PC-3 (cell line): Measurements from ENCODE around the gene DLST. TPM values are rescaled to one million over a fixed set of nuclear protein-coding genes. Genes with fewer than 3 reads are reported as not detected.

Experiments used
- ATAC-seq: fragments of 200-7000 bp; cut with Tn5 transposase; 2 replicates; pipeline ENCODE4 v1.9.1; 2020; ENCODE audit warnings: mild to moderate bottlenecking, moderate library complexity
- BruUV-seq: library from RNA; stranded (reverse); fragments of 400-500 nt; replicated peaks from 2 replicates; lab custom pipeline; 2021; lab: Mats Ljungman, UMichigan
- CTCF ChIA-PET: fragments of 300-600 bp; sonication (Branson Sonifier 250); formaldehyde crosslinking; loops from one replicate; lab custom pipeline; 2022; ENCODE audit warnings: antibody characterized with exemption; lab: Charles Lee
- POLR2A ChIA-PET: fragments of 300-600 bp; sonication (Branson Sonifier 250); formaldehyde crosslinking; loops from one replicate; lab custom pipeline; 2022; ENCODE audit warnings: antibody characterized with exemption; ENCODE audit not compliant: unreplicated experiment; lab: Charles Lee
- DNase-seq: peaks from one replicate; pipeline ENCODE4 v3.0.0-alpha.2; 2015
- H2AFZ ChIP-seq: fragments of 300-600 bp; sonication (generic); 2 replicates; pipeline ENCODE4 v1.6.0; 2016; ENCODE audit warnings: antibody characterized with exemption, low read length
- H3F3A ChIP-seq: fragments of 300-600 bp; sonication (generic); one replicate; pipeline ENCODE4 v1.6.0; 2017; ENCODE audit warnings: antibody characterized with exemption, low read length, control low read depth, mild to moderate bottlenecking; ENCODE audit not compliant: unreplicated experiment
- H3K27ac ChIP-seq: fragments of 300-600 bp; sonication (generic); 2 replicates; pipeline ENCODE4 v1.5.1; 2016; ENCODE audit warnings: mild to moderate bottlenecking, low read length
- H3K27me3 ChIP-seq: fragments of 300-600 bp; sonication (generic); 2 replicates; pipeline ENCODE4 v1.6.1; 2016; ENCODE audit warnings: low read length, mixed read lengths
- H3K36me3 ChIP-seq: fragments of 300-600 bp; sonication (generic); 2 replicates; pipeline ENCODE4 v1.6.1; 2016; ENCODE audit warnings: low read depth, mixed run types, low read length, mixed read lengths
- H3K4me1 ChIP-seq: fragments of 300-600 bp; sonication (generic); 2 replicates; pipeline ENCODE4 v1.5.1; 2016; ENCODE audit warnings: low read length; ENCODE audit not compliant: insufficient read depth
- H3K4me2 ChIP-seq: fragments of 300-600 bp; sonication (generic); 2 replicates; pipeline ENCODE4 v1.6.0; 2016; ENCODE audit warnings: low read length
- H3K4me3 ChIP-seq: fragments of 300-600 bp; sonication (generic); 2 replicates; pipeline ENCODE4 v1.5.1; 2016; ENCODE audit warnings: mild to moderate bottlenecking, low read length, mixed read lengths
- H3K79me2 ChIP-seq: fragments of 300-600 bp; sonication (generic); 2 replicates; pipeline ENCODE4 v1.6.1; 2017; ENCODE audit warnings: low read length, mixed read lengths
- H3K9ac ChIP-seq: fragments of 300-600 bp; sonication (generic); 2 replicates; pipeline ENCODE4 v1.6.0; 2016; ENCODE audit warnings: mild to moderate bottlenecking, low read length
- H3K9me2 ChIP-seq: fragments of 300-600 bp; sonication (generic); replicated peaks from 2 replicates; pipeline ENCODE4 v1.6.1; 2016; ENCODE audit warnings: mixed run types, low read length, mixed read lengths
- H3K9me3 ChIP-seq: fragments of 300-600 bp; sonication (generic); 2 replicates; pipeline ENCODE4 v1.6.1; 2016; ENCODE audit warnings: low read length, mixed read lengths
- H4K20me1 ChIP-seq: fragments of 300-600 bp; sonication (generic); 2 replicates; pipeline ENCODE4 v1.6.1; 2016; ENCODE audit warnings: low read length, mixed read lengths
- CTCF ChIP-seq: fragments of 300-600 bp; sonication (generic); conservative IDR thresholded peaks from 2 replicates; pipeline ENCODE4 v1.5.1; 2017; ENCODE audit warnings: antibody characterized with exemption, low read depth, mild to moderate bottlenecking, low read length
- EZH2 ChIP-seq: fragments of 300-600 bp; sonication (generic); IDR thresholded peaks from one replicate; pipeline ENCODE4 v1.6.1; 2017; ENCODE audit warnings: antibody characterized with exemption, mild to moderate bottlenecking, low read length; ENCODE audit not compliant: unreplicated experiment
- EZH2phosphoT487 ChIP-seq: fragments of 300-600 bp; sonication (generic); IDR thresholded peaks from 2 replicates; pipeline ENCODE4 v1.6.1; 2018; ENCODE audit warnings: mild to moderate bottlenecking, antibody characterized with exemption, low read length, borderline replicate concordance
- intact Hi-C: fragments of 100-400 bp; cut with micrococcal nuclease; formaldehyde crosslinking; loops from 2 replicates; pipeline ENCODE4 v1.9.0; 2023
- total RNA-seq: library from RNA; depleted of rRNA; stranded (reverse); fragments of >200 nt; gene quantifications from 2 replicates; pipeline ENCODE4 v1.2.3, GENCODE V29; 2014

The DLST gene
- total RNA-seq, 1 experiment from 2014 or later = 56.9 TPM

GRCh38 chr14:74846968-74847665 lies 34.6 kb upstream of the DLST start:
- intact Hi-C loops = no loop called here
- BruUV-seq = no TSS peak
- H3K4me2 ChIP-seq = no peak overlapping the region
- 0 out of 2 replicates have a peak, but pooled peaks cover 6% of the 10 kb centered on the region for H3K4me1 ChIP-seq
- no peaks in the 10 kb centered on the region for H3K79me2 ChIP-seq
- no peaks in the 10 kb centered on the region for H3K9me2 ChIP-seq
- POLR2A ChIA-PET = no interaction called here
- TF ChIP-seq EZH2phosphoT487 = no peak
- TF ChIP-seq EZH2 = no peak
- no peak for TF ChIP-seq CTCF
- DNase-seq = peak; percentile 45
- H3K27ac ChIP-seq = no peak overlapping the region
- no peaks in the 10 kb centered on the region for H3F3A ChIP-seq
- H3K36me3 ChIP-seq = no peaks in the 10 kb centered on the region
- H3K9me3 ChIP-seq = no peaks in the 10 kb centered on the region
- CTCF ChIA-PET = interaction anchor here (0.5 to 1.2 kb wide), 2 partner anchors 13 to 241 kb away, joined by 3 read pairs; no protein-coding TSS in a partner anchor
- no peak overlapping the region for H3K4me3 ChIP-seq
- no peaks in the 10 kb centered on the region for H4K20me1 ChIP-seq
- no peak overlapping the region for H2AFZ ChIP-seq
- H3K9ac ChIP-seq = no peak overlapping the region
- peak; percentile 57 for ATAC-seq
- no peaks in the 10 kb centered on the region for H3K27me3 ChIP-seq

- Histone ChIP-seq H3K4me3 (no peak overlapping the region), H4K20me1 (no peaks in the 10 kb centered on the region), H3K79me2 (no peaks in the 10 kb centered on the region), H3K4me2 (no peak overlapping the region), H3K27ac (no peak overlapping the region), H3K27me3 (no peaks in the 10 kb centered on the region), H3K9me3 (no peaks in the 10 kb centered on the region), H3K36me3 (no peaks in the 10 kb centered on the region), H3F3A (no peaks in the 10 kb centered on the region), H3K9ac (no peak overlapping the region), H3K4me1 (0 out of 2 replicates have a peak, but pooled peaks cover 6% of the 10 kb centered on the region), H2AFZ (no peak overlapping the region), H3K9me2 (no peaks in the 10 kb centered on the region)
- intact Hi-C loops = no loop called here
- TF ChIP-seq EZH2 (no peak), CTCF (no peak), EZH2phosphoT487 (no peak)
- CTCF ChIA-PET = interaction anchor here (0.6 to 1.8 kb wide), 2 partner anchors 12 to 265 kb away, joined by 3 to 5 read pairs; no protein-coding TSS in a partner anchor
- ATAC-seq (no peak), DNase-seq (no peak)
- BruUV-seq = no TSS peak
- POLR2A ChIA-PET = no interaction called here
Observed at GRCh38 chr14:74848768-74849167, 32.9 kb upstream of the DLST start.
